ENCODE data around the gene SNCG. TPM values are rescaled to one million over a fixed set of nuclear protein-coding genes. Genes with fewer than 3 reads are reported as not detected.
"Not testable (repeated sequence)": the region's sequence is repeated elsewhere in the genome, so short reads cannot be mapped to it uniquely, and the experiment has no call there.

The SNCG gene
- total RNA-seq, 2 experiments from 2014 or later = not detected

DNA sequence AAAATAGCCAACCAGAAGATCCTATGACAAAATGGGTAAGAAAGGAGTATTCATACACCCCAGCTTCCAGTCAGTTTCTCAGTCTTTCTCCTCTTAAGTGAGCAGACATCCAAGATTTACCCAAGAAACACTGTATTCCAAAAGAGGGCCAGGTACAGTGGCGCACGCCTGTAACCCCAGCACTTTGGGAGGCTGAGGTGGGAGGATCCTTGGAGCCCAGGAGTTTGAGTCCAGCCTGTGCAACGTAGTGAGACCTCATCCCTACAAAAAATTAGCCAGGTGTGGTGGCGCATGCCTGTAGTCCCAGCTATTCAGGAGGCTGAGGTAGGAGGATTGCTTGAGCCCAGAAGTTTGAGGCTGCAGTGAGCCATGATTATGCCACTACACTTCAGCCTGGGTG lies 10.6 kb upstream of the SNCG start:
- H3K4me1 Mint-ChIP-seq (ENCODE audit: low read depth) = peaks cover 11% of the 10 kb centered on the region
- H3K27ac Mint-ChIP-seq; POLR2A ChIA-PET; intact Hi-C loops (cut with micrococcal nuclease); H3K27me3 Mint-ChIP-seq; H3K4me3 Mint-ChIP-seq; DNase-seq; H3K36me3 Mint-ChIP-seq: not testable (repeated sequence)
- H3K9me3 Mint-ChIP-seq = peaks cover 11% of the 10 kb centered on the region
- CTCF ChIA-PET = interaction anchor here (0.9 to 1.7 kb wide), 2 partner anchors 13 to 19 kb away, joined by 3 to 5 read pairs; no protein-coding TSS in a partner anchor

DNA sequence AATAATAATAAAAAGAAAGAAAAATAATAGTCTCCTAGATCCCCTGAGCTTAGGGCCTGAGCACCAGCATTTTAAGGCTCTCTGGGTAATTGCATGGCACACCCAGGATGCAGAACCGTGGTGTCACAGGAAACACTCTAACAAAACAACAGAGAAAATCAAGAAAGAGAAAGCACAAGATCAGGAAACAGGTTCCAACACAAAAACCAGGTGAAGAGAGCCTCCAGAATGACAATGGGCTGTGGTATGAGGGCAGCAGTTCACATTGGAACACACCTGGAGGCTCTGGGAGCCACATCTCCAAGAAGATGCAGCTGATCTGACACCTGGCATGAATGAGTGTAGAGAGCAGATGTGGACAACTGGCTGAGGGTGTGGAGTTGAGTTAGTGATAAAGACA lies 8.1 kb upstream of the SNCG start:
- no peak for DNase-seq
- peaks cover 5% of the 10 kb centered on the region for H3K36me3 Mint-ChIP-seq
- peaks cover 11% of the 10 kb centered on the region for H3K4me1 Mint-ChIP-seq (ENCODE audit: low read depth)
- intact Hi-C loops (cut with micrococcal nuclease) = no loop called here
- no peak overlapping the region for H3K4me3 Mint-ChIP-seq
- peak overlapping the region; percentile 79 for H3K27ac Mint-ChIP-seq
- ChIA-PET POLR2A (no interaction called here), CTCF (no interaction called here)
- no peaks in the 10 kb centered on the region for H3K27me3 Mint-ChIP-seq
- peaks cover 17% of the 10 kb centered on the region for H3K9me3 Mint-ChIP-seq

DNA sequence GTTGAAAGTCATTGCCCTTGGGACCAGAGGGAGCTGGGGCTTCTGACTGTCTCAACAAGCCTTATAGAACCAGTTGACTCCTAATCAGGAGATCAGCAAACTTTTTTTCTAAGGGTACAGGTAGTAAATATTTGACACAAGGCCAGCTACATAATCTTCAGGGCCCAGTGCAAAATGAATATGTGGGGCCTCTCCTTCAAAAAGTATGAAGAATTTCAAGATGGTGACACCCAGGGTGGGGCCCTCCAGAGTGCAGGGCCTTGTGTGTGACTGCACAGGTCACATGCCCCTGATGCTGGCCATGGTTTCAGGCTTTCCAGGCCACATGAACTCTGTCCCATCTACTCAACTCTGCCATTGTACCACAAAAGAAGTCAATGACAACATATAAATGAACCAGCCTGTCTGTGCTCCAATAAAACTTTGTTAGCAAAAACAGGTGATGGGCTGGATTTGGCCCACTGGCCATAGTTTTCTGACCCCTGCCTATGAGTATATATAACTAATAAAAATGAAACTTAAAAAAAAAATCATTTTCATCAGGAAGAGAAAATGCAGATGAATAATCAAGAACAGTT lies 7.1 kb upstream of the SNCG start:
- Mint-ChIP-seq H3K4me1 (ENCODE audit: low read depth) (peaks cover 11% of the 10 kb centered on the region), H3K27me3 (no peaks in the 10 kb centered on the region), H3K36me3 (peaks cover 5% of the 10 kb centered on the region), H3K27ac (no peak overlapping the region), H3K9me3 (peaks cover 17% of the 10 kb centered on the region), H3K4me3 (no peak overlapping the region)
- intact Hi-C loops (cut with micrococcal nuclease) = no loop called here
- ChIA-PET CTCF (interaction anchor here (2.0 kb wide), 1 partner anchor 16 kb away, joined by 7 read pairs; no protein-coding TSS in a partner anchor), POLR2A (no interaction called here)
- DNase-seq = no peak

DNA sequence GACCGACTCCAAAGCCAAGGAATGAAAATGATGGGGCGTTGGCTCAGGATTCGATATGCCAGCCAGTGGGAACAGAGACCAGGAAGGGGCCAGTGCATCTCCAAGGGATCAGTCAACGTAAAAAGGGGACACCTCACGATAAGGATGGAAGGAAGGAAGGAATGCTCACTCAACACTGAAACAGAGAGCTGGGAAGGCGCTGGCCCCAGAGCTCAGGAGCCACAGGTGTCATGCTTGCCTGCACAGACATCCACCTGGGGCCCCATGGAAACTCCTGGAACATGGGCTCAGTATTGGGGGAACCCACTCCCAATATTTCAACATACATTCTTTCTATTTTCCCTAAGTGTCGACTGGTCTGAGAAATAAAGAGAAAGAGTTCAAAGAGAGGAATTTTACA lies 6.3 kb upstream of the SNCG start:
- H3K4me1 Mint-ChIP-seq (ENCODE audit: low read depth) = peaks cover 11% of the 10 kb centered on the region
- peaks cover 5% of the 10 kb centered on the region for H3K36me3 Mint-ChIP-seq
- H3K9me3 Mint-ChIP-seq = peaks cover 17% of the 10 kb centered on the region
- H3K27me3 Mint-ChIP-seq = no peaks in the 10 kb centered on the region
- POLR2A ChIA-PET = no interaction called here
- CTCF ChIA-PET = interaction anchor here (2.0 kb wide), 1 partner anchor 15 kb away, joined by 7 read pairs; no protein-coding TSS in a partner anchor
- intact Hi-C loops (cut with micrococcal nuclease) = no loop called here
- H3K4me3 Mint-ChIP-seq = no peak overlapping the region
- no peak overlapping the region for H3K27ac Mint-ChIP-seq
- no peak for DNase-seq

DNA sequence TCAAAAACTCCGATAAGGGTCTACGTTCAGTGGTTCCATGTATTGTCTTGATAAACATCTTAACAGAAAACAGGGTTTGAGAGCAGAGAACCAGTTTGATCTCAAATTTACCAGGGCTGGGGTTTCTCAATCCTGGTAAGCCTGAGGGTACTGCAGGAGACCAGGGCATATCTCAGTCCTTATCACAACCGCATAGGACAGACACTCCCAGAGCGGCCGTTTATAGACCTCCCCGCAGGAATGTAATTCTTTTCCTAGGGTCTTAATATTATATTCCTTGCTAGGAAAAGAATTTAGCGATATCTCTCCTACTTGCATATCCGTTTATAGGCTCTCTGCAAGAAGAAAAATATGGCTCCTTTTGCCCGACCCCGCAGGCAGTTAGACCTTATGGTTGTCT lies 5.7 kb upstream of the SNCG start:
- H3K27me3 Mint-ChIP-seq; DNase-seq; H3K4me3 Mint-ChIP-seq; POLR2A ChIA-PET; intact Hi-C loops (cut with micrococcal nuclease); H3K36me3 Mint-ChIP-seq; H3K27ac Mint-ChIP-seq: not testable (repeated sequence)
- H3K9me3 Mint-ChIP-seq = peaks cover 17% of the 10 kb centered on the region
- peaks cover 11% of the 10 kb centered on the region for H3K4me1 Mint-ChIP-seq (ENCODE audit: low read depth)
- CTCF ChIA-PET = interaction anchor here (2.0 kb wide), 1 partner anchor 14 kb away, joined by 7 read pairs; no protein-coding TSS in a partner anchor

DNA sequence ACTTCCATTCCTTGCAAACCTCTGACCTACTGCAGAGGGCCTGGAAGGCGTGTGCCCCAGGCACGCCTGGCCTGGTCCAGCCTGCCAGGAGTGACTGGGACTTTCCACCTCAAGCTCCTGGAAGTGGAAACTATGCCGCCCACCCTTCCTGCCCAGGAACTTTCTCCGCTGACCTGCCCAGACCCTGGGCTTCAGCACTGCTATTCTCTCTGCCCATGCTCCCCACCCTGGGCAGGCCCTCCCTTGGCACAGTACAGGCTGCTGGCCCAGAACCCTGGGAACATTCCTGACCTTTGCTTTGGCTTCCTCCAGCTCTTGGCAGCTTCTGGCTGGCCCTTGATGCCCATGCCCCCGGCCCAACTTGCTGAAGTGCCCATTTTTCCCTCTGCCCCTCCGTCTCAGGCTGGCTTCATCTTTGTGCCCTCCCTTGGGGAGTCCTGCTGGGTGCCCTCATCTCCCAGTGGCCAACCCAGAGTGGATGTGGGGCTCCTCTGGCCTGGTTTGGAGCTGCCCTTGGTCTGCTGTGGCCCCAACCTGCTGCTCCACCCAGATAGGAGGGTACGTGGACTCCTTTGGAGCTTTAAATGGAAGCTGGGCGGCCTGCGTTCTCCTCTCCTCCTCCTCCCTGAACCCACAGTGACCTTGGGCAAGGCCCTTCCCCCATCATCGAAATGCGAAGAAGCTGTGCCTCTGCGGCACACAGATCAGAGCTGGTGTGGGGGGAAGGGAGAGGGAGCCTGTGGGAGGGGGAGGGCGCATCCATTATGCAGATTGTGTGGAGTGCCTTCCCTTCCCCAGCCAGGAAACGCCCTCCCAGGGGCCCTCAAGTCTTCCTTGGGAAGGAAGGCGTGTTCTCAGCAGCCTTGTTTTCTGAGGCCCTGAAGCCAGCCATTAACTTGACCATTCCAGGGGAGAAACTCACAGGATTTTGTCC lies 4.4 kb upstream of the SNCG start:
- H3K4me3 Mint-ChIP-seq = no peak overlapping the region
- intact Hi-C loops (cut with micrococcal nuclease) = no loop called here
- H3K4me1 Mint-ChIP-seq (ENCODE audit: low read depth) = peaks cover 11% of the 10 kb centered on the region
- peaks cover 5% of the 10 kb centered on the region for H3K36me3 Mint-ChIP-seq
- ChIA-PET CTCF (interaction anchor here (0.9 kb wide), 1 partner anchor 12 kb away, joined by 5 read pairs; no protein-coding TSS in a partner anchor), POLR2A (no interaction called here)
- no peak for DNase-seq
- H3K27me3 Mint-ChIP-seq = no peaks in the 10 kb centered on the region
- H3K9me3 Mint-ChIP-seq = peaks cover 17% of the 10 kb centered on the region
- no peak overlapping the region for H3K27ac Mint-ChIP-seq

DNA sequence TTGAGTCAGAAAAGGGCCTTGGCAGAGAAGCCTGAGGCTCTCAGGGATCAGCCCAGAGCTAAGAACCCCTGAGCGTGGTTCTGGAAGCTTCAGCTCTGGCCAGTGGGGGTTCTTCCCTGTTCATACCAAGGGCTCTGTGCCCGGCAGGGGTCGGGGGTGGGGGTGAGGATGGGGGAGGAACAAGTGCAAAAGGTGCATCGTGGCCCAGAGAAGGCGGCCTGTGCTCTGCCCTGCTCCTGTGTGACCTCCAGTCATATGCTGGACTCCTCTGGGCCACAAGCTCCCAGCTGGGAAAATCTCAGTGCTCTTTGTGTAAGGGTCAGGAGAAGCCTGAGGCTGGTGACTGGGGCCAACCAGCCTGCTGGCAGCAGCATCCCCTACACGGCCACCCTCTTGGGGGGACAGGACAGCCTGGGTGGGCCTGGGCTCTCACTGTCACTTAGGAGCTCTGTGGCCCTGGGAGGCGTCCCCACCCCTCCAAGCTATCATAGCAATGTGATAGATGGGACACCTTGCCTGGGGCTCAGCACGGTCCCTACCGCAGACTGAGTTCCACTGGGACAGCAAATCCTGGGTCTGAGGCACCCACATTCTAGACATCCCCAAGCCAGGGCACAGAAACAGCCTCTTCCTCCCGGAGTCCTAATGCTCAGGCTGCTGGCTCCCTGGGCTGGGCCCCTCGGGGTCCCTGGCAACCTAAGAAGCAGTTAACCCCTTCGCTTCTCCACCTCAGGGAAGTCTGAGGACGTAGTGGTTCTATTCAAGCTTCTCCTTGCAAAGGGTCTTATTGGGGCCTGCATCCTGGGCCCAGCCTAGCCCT lies 3.5 kb upstream of the SNCG start:
- ChIA-PET POLR2A (no interaction called here), CTCF (interaction anchor here (0.9 kb wide), 1 partner anchor 12 kb away, joined by 5 read pairs; no protein-coding TSS in a partner anchor)
- peaks cover 17% of the 10 kb centered on the region for H3K9me3 Mint-ChIP-seq
- H3K27me3 Mint-ChIP-seq = no peaks in the 10 kb centered on the region
- H3K36me3 Mint-ChIP-seq = peaks cover 5% of the 10 kb centered on the region
- intact Hi-C loops (cut with micrococcal nuclease) = no loop called here
- H3K4me1 Mint-ChIP-seq (ENCODE audit: low read depth) = peaks cover 11% of the 10 kb centered on the region
- DNase-seq = no peak
- no peak overlapping the region for H3K27ac Mint-ChIP-seq
- no peak overlapping the region for H3K4me3 Mint-ChIP-seq

DNA sequence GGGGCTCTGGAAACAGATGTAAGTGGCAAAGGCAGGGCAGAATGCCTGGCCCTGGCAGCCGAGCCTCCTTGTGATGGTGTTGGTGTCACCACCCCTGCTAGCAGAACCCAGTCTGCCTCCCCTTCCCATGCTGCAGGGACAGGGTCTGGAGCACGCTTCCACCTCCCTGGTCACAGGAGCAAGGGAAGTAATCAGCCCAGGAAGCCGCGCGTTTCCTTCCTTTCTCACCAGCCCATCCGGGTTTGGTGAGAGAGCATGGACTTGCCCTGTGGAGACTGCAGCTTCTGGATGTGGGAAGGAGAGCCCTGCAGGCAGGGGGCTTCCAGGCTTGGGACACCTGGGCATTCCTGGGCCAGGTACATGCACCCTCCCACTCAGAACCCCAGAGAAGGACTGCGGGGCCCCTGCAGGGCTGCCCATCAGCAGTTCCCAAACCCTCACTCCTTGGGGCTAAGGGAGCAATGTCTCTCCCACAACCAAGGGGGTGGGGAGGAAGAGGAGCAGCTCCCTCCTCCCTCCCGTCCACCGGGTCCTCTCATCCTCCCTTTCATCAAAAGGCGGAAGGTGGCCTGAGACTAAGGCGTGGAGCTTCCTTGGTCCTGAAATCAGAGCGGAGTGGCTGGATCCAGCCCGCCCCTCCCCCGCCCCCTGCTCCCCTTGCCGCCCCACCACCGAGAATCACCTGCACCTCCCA lies 2.8 kb upstream of the SNCG start:
- H3K9me3 Mint-ChIP-seq = peaks cover 17% of the 10 kb centered on the region
- intact Hi-C loops (cut with micrococcal nuclease) = no loop called here
- DNase-seq = no peak
- H3K4me3 Mint-ChIP-seq = no peak overlapping the region
- ChIA-PET CTCF (no interaction called here), POLR2A (no interaction called here)
- peaks cover 6% of the 10 kb centered on the region for H3K4me1 Mint-ChIP-seq (ENCODE audit: low read depth)
- H3K36me3 Mint-ChIP-seq = peaks cover 5% of the 10 kb centered on the region
- H3K27ac Mint-ChIP-seq = no peak overlapping the region
- no peaks in the 10 kb centered on the region for H3K27me3 Mint-ChIP-seq

DNA sequence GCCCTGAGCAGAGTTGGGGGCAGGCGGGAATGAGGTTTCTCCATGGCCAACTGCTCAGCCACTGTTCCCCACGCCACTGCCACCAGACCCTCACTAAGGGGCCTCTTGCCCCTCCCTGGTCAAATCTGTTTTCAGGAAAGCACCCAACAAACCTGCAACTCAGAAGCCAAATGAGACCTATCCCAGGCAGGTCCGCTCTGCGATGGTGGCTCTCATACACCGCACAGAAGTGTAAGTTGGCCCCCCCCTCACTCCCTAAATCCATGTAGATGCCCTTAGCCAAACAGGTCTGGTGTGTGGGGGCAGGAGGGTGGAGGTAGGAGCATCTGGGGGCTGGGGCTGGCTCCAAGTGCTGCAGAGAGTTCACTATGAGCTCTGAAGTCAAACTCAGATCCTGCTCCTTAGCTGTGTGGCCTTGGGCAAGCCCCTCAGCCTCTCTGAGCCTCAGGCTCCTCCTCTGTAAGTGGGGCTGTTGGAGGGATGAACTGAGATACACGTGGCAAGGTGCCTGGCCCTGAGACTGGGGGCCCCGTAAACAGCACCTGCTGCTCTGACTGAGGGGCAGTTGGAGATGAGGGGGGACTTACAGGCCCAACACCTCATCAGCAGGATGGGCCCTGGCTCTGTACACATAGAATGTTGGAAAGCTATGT lies 2.1 kb upstream of the SNCG start:
- DNase-seq = no peak
- intact Hi-C loops (cut with micrococcal nuclease) = no loop called here
- Mint-ChIP-seq H3K36me3 (peaks cover 5% of the 10 kb centered on the region), H3K9me3 (peaks cover 17% of the 10 kb centered on the region), H3K27ac (no peak overlapping the region), H3K27me3 (no peaks in the 10 kb centered on the region), H3K4me1 (ENCODE audit: low read depth) (peaks cover under 1% of the 10 kb centered on the region), H3K4me3 (no peak overlapping the region)
- ChIA-PET POLR2A (interaction anchor here (0.5 kb wide), 1 partner anchor 39 kb away, joined by 3 read pairs; no protein-coding TSS in a partner anchor), CTCF (interaction anchor here (0.8 kb wide), 1 partner anchor 17 kb away, joined by 3 read pairs; no protein-coding TSS in a partner anchor)

DNA sequence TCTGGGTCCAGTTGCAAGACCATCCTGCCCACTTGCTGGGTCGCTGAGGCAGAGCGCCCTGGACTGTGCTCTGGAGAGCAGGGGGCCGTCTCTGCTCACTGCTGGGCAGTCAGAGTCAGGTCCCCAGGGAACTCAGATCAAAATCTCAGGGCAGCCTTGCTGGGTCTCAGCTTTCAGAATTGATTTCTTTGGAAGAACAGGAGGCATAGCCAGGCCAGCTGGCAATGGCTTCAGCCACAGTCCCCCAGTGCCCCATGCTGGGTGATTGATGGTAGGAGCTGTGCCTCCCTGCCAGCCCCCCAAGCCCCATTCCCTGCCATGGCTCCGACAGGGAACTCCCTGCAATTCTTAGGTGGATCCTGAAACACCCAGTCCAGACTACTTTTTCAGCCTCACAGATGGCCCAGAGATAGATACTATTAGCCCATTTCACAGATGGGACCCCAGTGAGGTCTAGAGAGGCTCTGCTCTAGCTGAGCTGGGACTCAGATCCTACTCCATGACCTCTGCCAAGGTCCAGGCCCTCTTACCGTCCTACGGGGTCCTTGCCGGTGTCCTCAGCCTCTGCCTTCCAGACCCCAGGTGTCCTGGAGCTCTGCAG lies 1.5 kb upstream of the SNCG start:
- Mint-ChIP-seq H3K27ac (no peak overlapping the region), H3K4me3 (no peak overlapping the region), H3K36me3 (peaks cover 1% of the 10 kb centered on the region), H3K9me3 (peaks cover 15% of the 10 kb centered on the region), H3K27me3 (no peaks in the 10 kb centered on the region), H3K4me1 (ENCODE audit: low read depth) (no peaks in the 10 kb centered on the region)
- intact Hi-C loops (cut with micrococcal nuclease) = no loop called here
- ChIA-PET CTCF (interaction anchor here (0.8 kb wide), 2 partner anchors 9 to 18 kb away, joined by 3 to 4 read pairs; no protein-coding TSS in a partner anchor), POLR2A (interaction anchor here (0.5 kb wide), 1 partner anchor 40 kb away, joined by 3 read pairs; no protein-coding TSS in a partner anchor)
- no peak for DNase-seq
